ENCODE measurements around the gene ZFP64.
"Not testable (repeated sequence)": the region's sequence is repeated elsewhere in the genome, so short reads cannot be mapped to it uniquely, and the experiment has no call there.

The ZFP64 gene

DNA sequence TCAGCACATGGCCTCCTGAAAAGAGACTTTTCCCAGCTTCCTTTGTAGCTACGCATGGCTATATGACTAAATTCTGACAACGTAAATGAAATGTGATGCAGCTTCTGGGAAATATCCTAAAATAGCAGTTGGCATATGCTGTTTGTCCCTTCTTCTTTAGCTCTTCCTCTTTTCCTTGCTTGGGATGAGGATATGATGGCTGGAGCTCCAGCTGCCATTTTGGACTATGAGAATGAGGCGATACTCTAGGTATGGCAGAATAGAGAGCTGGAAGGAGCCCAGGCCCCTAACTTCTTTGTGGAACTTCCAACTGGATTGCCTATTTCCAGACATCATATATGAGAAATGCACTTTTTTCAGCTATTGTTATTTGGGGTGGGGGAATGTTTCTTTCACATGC lies 5.3 kb upstream of the ZFP64 start:
- Histone ChIP-seq H3F3A (ENCODE audit: low read depth) (no peaks in the 10 kb centered on the region), H3K9me3 (ENCODE audit: insufficient read depth, low read depth, low read length) (no peaks in the 10 kb centered on the region), H3K79me2 (ENCODE audit: insufficient read depth, low read length) (no peaks in the 10 kb centered on the region), H3K4me1 (ENCODE audit: insufficient read depth, low read length, poor library complexity, severe bottlenecking) (peaks cover 5% of the 10 kb centered on the region), H3K4me2 (ENCODE audit: low read depth, low read length, poor library complexity, severe bottlenecking) (no peak overlapping the region), H3K36me3 (ENCODE audit: insufficient read depth, low read length) (no peaks in the 10 kb centered on the region), H3K9me2 (replicated peaks; ENCODE audit: low read depth, low read length) (no peaks in the 10 kb centered on the region), H2AFZ (ENCODE audit: low read length) (no peak overlapping the region), H4K20me1 (ENCODE audit: insufficient read depth, low read length, poor library complexity, severe bottlenecking) (no peaks in the 10 kb centered on the region), H3K4me3 (ENCODE audit: low read length, poor library complexity, severe bottlenecking) (no peak overlapping the region), H3K9ac (ENCODE audit: low read depth, low read length, poor library complexity, severe bottlenecking) (no peak overlapping the region), H3K27me3 (ENCODE audit: insufficient read depth, low read length, poor library complexity, severe bottlenecking) (no peaks in the 10 kb centered on the region)
- TF ChIP-seq EZH2phosphoT487 (IDR thresholded peaks at IDR 0.05; ENCODE audit: borderline replicate concordance), result no peak
- TF ChIP-seq, protein P1, sequence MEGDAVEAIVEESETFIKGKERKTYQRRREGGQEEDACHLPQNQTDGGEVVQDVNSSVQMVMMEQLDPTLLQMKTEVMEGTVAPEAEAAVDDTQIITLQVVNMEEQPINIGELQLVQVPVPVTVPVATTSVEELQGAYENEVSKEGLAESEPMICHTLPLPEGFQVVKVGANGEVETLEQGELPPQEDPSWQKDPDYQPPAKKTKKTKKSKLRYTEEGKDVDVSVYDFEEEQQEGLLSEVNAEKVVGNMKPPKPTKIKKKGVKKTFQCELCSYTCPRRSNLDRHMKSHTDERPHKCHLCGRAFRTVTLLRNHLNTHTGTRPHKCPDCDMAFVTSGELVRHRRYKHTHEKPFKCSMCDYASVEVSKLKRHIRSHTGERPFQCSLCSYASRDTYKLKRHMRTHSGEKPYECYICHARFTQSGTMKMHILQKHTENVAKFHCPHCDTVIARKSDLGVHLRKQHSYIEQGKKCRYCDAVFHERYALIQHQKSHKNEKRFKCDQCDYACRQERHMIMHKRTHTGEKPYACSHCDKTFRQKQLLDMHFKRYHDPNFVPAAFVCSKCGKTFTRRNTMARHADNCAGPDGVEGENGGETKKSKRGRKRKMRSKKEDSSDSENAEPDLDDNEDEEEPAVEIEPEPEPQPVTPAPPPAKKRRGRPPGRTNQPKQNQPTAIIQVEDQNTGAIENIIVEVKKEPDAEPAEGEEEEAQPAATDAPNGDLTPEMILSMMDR (conservative IDR thresholded peaks at IDR 0.05; ENCODE audit: low read length), result no peak

DNA sequence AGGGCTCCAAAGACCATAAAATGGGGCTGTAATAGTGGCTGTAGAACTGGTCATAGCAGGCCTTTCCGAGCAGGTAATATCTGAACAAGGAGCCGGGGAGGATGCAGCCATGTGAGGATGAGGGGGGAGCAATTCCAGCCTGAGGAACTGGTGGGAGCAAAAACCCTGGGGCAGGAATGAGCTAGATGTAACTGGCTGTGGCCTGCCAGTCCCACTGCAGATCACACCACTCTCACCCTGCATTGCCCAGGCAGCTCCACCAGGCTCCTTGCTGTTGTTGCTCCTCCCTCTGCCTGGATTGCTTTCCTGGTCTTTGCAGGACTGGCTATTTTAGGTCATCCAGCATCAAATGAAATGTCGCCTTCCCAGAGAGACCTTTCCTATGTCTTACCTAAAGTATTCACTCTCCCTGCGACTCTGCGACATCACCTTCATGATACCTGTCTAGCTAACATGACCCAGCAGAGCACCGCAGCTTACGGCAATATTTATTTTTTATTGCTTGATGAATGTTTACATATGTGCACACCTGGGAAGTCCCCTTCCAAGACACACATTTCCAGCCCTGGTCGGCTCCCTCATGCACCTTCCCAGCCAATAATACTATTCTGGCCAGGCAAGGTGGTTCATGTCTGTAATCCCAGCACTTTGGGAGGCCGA lies 2.4 kb upstream of the ZFP64 start:
- no peak for TF ChIP-seq EZH2phosphoT487 (IDR thresholded peaks at IDR 0.05; ENCODE audit: borderline replicate concordance)
- TF ChIP-seq, protein P1 (conservative IDR thresholded peaks at IDR 0.05; ENCODE audit: low read length), result no peak
- H3K27me3 ChIP-seq (ENCODE audit: insufficient read depth, low read length, poor library complexity, severe bottlenecking), result no peaks in the 10 kb centered on the region
- H3K9me2 ChIP-seq (replicated peaks; ENCODE audit: low read depth, low read length), result no peaks in the 10 kb centered on the region
- H3F3A ChIP-seq (ENCODE audit: low read depth), result no peaks in the 10 kb centered on the region
- no peak overlapping the region for H3K9ac ChIP-seq (ENCODE audit: low read depth, low read length, poor library complexity, severe bottlenecking)
- H2AFZ ChIP-seq (ENCODE audit: low read length), result no peak overlapping the region
- no peak overlapping the region for H3K4me2 ChIP-seq (ENCODE audit: low read depth, low read length, poor library complexity, severe bottlenecking)
- H3K79me2 ChIP-seq (ENCODE audit: insufficient read depth, low read length), result peaks cover 19% of the 10 kb centered on the region
- H3K9me3 ChIP-seq (ENCODE audit: insufficient read depth, low read depth, low read length), result no peaks in the 10 kb centered on the region
- H4K20me1 ChIP-seq (ENCODE audit: insufficient read depth, low read length, poor library complexity, severe bottlenecking), result no peaks in the 10 kb centered on the region
- H3K4me1 ChIP-seq (ENCODE audit: insufficient read depth, low read length, poor library complexity, severe bottlenecking), result peaks cover 18% of the 10 kb centered on the region
- H3K4me3 ChIP-seq (ENCODE audit: low read length, poor library complexity, severe bottlenecking), result no peak overlapping the region
- no peaks in the 10 kb centered on the region for H3K36me3 ChIP-seq (ENCODE audit: insufficient read depth, low read length)

DNA sequence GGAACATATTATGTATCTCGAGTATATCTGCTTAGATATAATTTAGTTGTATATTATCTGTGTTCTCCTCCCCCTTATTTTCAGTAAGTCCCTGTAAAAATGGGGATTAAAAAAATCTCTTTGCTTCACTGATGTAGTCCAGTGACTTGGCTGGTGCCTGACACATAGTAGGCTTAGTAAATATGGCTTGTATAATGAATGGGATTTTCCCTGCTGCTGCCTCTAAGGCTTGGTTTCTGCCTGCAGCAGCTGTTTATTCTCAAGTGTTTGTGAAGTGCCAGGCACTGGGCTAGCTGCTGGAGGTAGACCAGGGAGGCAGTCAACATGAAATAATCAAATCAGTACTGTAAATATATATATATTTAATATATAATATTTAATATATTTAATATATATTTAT lies 1.6 kb upstream of the ZFP64 start:
- Histone ChIP-seq H3K27me3 (ENCODE audit: insufficient read depth, low read length, poor library complexity, severe bottlenecking) (no peaks in the 10 kb centered on the region), H3K9me3 (ENCODE audit: insufficient read depth, low read depth, low read length) (no peaks in the 10 kb centered on the region), H3K9ac (ENCODE audit: low read depth, low read length, poor library complexity, severe bottlenecking) (peak overlapping the region; percentile 83), H3K79me2 (ENCODE audit: insufficient read depth, low read length) (peaks cover 27% of the 10 kb centered on the region), H3K4me3 (ENCODE audit: low read length, poor library complexity, severe bottlenecking) (no peak overlapping the region), H2AFZ (ENCODE audit: low read length) (no peak overlapping the region), H3K4me1 (ENCODE audit: insufficient read depth, low read length, poor library complexity, severe bottlenecking) (peaks cover 20% of the 10 kb centered on the region), H3F3A (ENCODE audit: low read depth) (no peaks in the 10 kb centered on the region), H4K20me1 (ENCODE audit: insufficient read depth, low read length, poor library complexity, severe bottlenecking) (no peaks in the 10 kb centered on the region), H3K4me2 (ENCODE audit: low read depth, low read length, poor library complexity, severe bottlenecking) (peak overlapping the region; percentile 86), H3K36me3 (ENCODE audit: insufficient read depth, low read length) (no peaks in the 10 kb centered on the region), H3K9me2 (replicated peaks; ENCODE audit: low read depth, low read length) (no peaks in the 10 kb centered on the region)
- TF ChIP-seq, protein P1 (conservative IDR thresholded peaks at IDR 0.05; ENCODE audit: low read length), result no peak
- TF ChIP-seq EZH2phosphoT487 (IDR thresholded peaks at IDR 0.05; ENCODE audit: borderline replicate concordance), result no peak

DNA sequence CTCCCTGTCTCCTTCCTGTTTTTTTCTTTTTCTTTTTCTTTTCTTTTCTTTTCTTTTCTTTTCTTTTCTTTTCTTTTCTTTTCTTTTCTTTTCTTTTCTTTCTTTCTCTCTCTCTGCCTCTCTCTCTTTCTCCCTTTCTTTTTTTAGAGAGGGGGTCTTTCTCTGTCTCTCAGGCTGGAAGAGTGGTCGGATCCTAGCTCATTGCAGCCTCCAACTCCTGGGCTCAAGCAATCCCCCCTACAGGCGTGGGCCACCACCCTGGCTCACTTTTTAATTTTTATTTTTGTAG lies 1.1 kb upstream of the ZFP64 start:
- H3K27me3 ChIP-seq (ENCODE audit: insufficient read depth, low read length, poor library complexity, severe bottlenecking); H3K9me3 ChIP-seq (ENCODE audit: insufficient read depth, low read depth, low read length); H3K9me2 ChIP-seq (replicated peaks; ENCODE audit: low read depth, low read length); H3K36me3 ChIP-seq (ENCODE audit: insufficient read depth, low read length); H2AFZ ChIP-seq (ENCODE audit: low read length); H4K20me1 ChIP-seq (ENCODE audit: insufficient read depth, low read length, poor library complexity, severe bottlenecking); H3F3A ChIP-seq (ENCODE audit: low read depth): not testable (repeated sequence)
- H3K4me3 ChIP-seq (ENCODE audit: low read length, poor library complexity, severe bottlenecking), result peak overlapping the region; percentile 89
- peaks cover 32% of the 10 kb centered on the region for H3K79me2 ChIP-seq (ENCODE audit: insufficient read depth, low read length)
- peaks cover 22% of the 10 kb centered on the region for H3K4me1 ChIP-seq (ENCODE audit: insufficient read depth, low read length, poor library complexity, severe bottlenecking)
- peak overlapping the region; percentile 86 for H3K4me2 ChIP-seq (ENCODE audit: low read depth, low read length, poor library complexity, severe bottlenecking)
- peak overlapping the region; percentile 83 for H3K9ac ChIP-seq (ENCODE audit: low read depth, low read length, poor library complexity, severe bottlenecking)
